A549 treated with Hydrocortisone at 1 μM for 4 hours (cell line): ENCODE data around the gene POTEB3. TPM values are rescaled to one million over a fixed set of nuclear protein-coding genes. Genes with fewer than 3 reads are reported as not detected.

Experiments used
- total RNA-seq: library from RNA; stranded (reverse); fragments of 200-300 nt; extraction: Qiagen RNA extraction; gene quantifications from 5 replicates; pipeline ENCODE4 v1.2.3, GENCODE V29; 2022

Gene POTEB3
- total RNA-seq: not detected in 5 replicates

GRCh38 chr15:21440399-21440798 lies at the start of gene POTEB3:
Gene POTEB3, minus strand, starts transcription at chr15:21440499. Its CDS starts 488 bp downstream, at chr15:21440011.

